Hematopoietic multipotent progenitor cell (in vitro differentiated cells): ENCODE data around the gene ZBED4. TPM values are rescaled to one million over a fixed set of nuclear protein-coding genes. Genes with fewer than 3 reads are reported as not detected.
A peak's percentile ranks its signal among the peaks of the same experiment; 100 is the strongest.
"Not testable (repeated sequence)": the region's sequence is repeated elsewhere in the genome, so short reads cannot be mapped to it uniquely, and the experiment has no call there.

Experiments
- DNase-seq, 3 donors: peaks; one replicate each; pipeline ENCODE4 v3.0.0-alpha.2; 2011 to 2015; ENCODE audit warnings: low read depth in 2 of 3, low spot score in 2 of 3
- total RNA-seq: library from RNA; depleted of rRNA; stranded (reverse); fragments of >200 nt; gene quantifications from one replicate; pipeline ENCODE4 v1.2.3, GENCODE V29; 2012

The ZBED4 gene
- 31.2 TPM for total RNA-seq

- DNase-seq = peak; percentile 98 to 99 (median 99)
These were observed at the start of gene ZBED4 for GRCh38 chr22:49852898-49853894. Gene ZBED4 (plus strand): TSS chr22:49853844. CDS start chr22:49883663, 29,819 bp downstream.

- no peak for DNase-seq
These were observed 46.5 kb upstream of the ZBED4 start for GRCh38 chr22:49807129-49807528.

GRCh38 chr22:49807780-49808708, 45.6 kb upstream of the ZBED4 start:
- peak in 2 of 3 donors; percentile 44 to 66 for DNase-seq

GRCh38 chr22:49810363-49811019, 43.2 kb upstream of the ZBED4 start:
- DNase-seq = no peak

GRCh38 chr22:49811020-49811791, 42.4 kb upstream of the ZBED4 start:
- peak in 2 of 3 donors; percentile 68 to 91 for DNase-seq

- no peak for DNase-seq
These were observed 40.8 kb upstream of the ZBED4 start for GRCh38 chr22:49812838-49813237.

- DNase-seq = no peak
These were observed 39.4 kb upstream of the ZBED4 start for GRCh38 chr22:49814164-49814686.

GRCh38 chr22:49814856-49815255, 38.8 kb upstream of the ZBED4 start:
- no peak for DNase-seq

- no peak for DNase-seq
These were observed 38.0 kb upstream of the ZBED4 start for GRCh38 chr22:49815641-49816091.

GRCh38 chr22:49817359-49817758, 36.3 kb upstream of the ZBED4 start:
- no peak for DNase-seq

- DNase-seq = no peak
These were observed 32.7 kb upstream of the ZBED4 start for GRCh38 chr22:49820984-49821383.

- DNase-seq = not testable (repeated sequence)
These were observed 31.9 kb upstream of the ZBED4 start for GRCh38 chr22:49821741-49822140.

GRCh38 chr22:49823289-49824045, 30.2 kb upstream of the ZBED4 start:
- no peak for DNase-seq

- no peak for DNase-seq
These were observed 29.3 kb upstream of the ZBED4 start for GRCh38 chr22:49824185-49824925.

- DNase-seq = no peak
These were observed 28.7 kb upstream of the ZBED4 start for GRCh38 chr22:49824936-49825335.

- no peak for DNase-seq
These were observed 28.2 kb upstream of the ZBED4 start for GRCh38 chr22:49825436-49825835.

GRCh38 chr22:49825944-49826602, 27.6 kb upstream of the ZBED4 start:
- no peak for DNase-seq
